ENCODE data around the gene ZC3H12C. TPM values are rescaled to one million over a fixed set of nuclear protein-coding genes. Genes with fewer than 3 reads are reported as not detected.

The ZC3H12C gene
- total RNA-seq, 6 experiments from 2014 or later = 3.0 to 6.4 (median 5.0) TPM

DNA sequence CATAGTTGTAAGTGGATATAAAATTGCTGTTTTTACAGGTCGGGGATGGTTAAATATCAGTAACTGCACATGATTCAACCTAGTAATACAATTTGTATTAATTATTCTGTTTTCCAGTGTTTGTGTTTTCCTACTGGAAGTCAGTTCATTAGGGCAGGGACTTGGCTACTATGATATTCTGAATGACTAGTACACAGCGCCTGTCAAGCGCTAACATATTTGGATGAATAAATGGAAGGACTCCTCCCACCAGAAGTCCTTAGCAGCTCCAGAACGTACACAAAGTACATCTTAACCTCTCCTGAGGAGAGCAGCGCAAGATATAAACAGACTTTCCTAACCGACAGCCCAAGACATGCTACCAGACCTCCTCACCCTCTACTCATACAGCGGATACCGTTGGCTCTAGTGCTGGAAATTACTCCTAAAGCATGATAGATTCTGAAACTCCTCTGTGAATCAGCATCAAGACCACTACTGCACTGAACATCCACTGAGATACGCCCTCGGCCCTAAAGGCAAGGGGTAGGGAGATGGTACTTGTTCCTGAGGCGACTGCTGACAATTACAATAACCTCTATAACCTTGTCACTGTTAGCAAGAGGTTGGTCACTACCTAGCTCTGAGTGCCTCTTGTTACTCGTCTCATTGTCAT, 124.2 kb downstream of the ZC3H12C start:
- Mint-ChIP-seq H3K4me3 (no peak overlapping the region), H3K9me3 (no peaks in the 10 kb centered on the region), H3K27me3 (ENCODE audit: insufficient read depth) (peaks cover 2% of the 10 kb centered on the region), H3K27ac (no peak overlapping the region), H3K4me1 (ENCODE audit: low read depth) (peaks cover 17% of the 10 kb centered on the region), H3K36me3 (ENCODE audit: low read depth) (peaks cover 27% of the 10 kb centered on the region)
- no peak for DNase-seq
- TF ChIP-seq CTCF (IDR thresholded peaks at IDR 0.05) = no peak

- H3K4me1 Mint-ChIP-seq (ENCODE audit: low read depth) = peaks cover 17% of the 10 kb centered on the region
- H3K9me3 Mint-ChIP-seq = no peaks in the 10 kb centered on the region
- peaks cover under 1% of the 10 kb centered on the region for H3K27me3 Mint-ChIP-seq (ENCODE audit: insufficient read depth)
- peaks cover 27% of the 10 kb centered on the region for H3K36me3 Mint-ChIP-seq (ENCODE audit: low read depth)
- H3K27ac Mint-ChIP-seq = no peak overlapping the region
- no peak for DNase-seq
- H3K4me3 Mint-ChIP-seq = no peak overlapping the region
- no peak for TF ChIP-seq CTCF (IDR thresholded peaks at IDR 0.05)
These were observed 124.7 kb downstream of the ZC3H12C start for GRCh38 chr11:110217936-110218335.

DNA sequence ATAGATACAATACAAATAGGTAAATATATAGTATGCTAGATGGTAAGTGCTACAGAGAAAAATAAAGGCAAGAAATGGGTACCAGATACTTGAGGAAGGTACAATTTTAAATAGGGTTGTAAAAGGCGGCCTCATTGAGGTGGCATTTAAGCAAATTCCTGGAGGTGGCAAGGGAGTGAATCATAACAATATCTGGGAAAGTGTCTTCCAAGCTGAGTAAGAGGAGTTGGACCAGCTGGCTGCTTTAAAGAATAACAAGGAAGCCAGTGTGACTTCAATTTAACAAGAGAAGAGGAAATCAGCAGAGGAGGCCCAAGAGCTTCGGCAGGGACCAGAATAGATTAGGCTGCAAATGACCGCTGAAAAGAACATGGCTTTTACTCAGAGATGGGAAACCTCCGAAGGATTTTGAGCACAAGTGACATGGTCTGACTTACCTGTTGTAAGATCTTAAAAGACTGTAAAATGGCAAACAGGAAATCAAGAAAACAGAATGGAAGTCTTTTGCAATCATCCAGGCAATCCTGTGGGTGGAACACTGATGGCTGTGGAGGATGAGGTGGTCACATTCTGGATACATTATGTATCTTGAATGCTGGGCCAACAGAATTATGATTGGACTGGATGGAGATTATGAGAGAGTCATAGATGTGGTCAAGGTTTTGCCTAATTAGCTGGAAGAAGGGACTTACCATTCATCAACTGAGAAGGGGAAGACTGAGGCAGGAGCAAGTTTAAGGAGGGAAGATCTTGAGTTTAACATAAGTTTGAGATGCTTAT, 126.0 kb downstream of the ZC3H12C start:
- peaks cover 27% of the 10 kb centered on the region for H3K36me3 Mint-ChIP-seq (ENCODE audit: low read depth)
- H3K4me1 Mint-ChIP-seq (ENCODE audit: low read depth) = peaks cover 17% of the 10 kb centered on the region
- H3K27ac Mint-ChIP-seq = no peak overlapping the region
- TF ChIP-seq CTCF (IDR thresholded peaks at IDR 0.05) = no peak
- no peak overlapping the region for H3K4me3 Mint-ChIP-seq
- DNase-seq = no peak
- no peaks in the 10 kb centered on the region; the same call in 1 of the 2 replicates for H3K27me3 Mint-ChIP-seq (ENCODE audit: insufficient read depth)
- no peaks in the 10 kb centered on the region for H3K9me3 Mint-ChIP-seq

Other genes with a start within 250 kb of the ZC3H12C start
- gene RDX, start 203.2 kb downstream of the ZC3H12C start, total RNA-seq (2021; fragmentation: NEBNext Ultra II Directional; extraction: Animal tissue kit (Norgen Biotek cat#: 25700)) = 100 to 1,000 TPM; 105 to 131 (median 112) TPM